HL-60 (cell line): Measurements from ENCODE around the gene ANKS6.
A peak's percentile ranks its signal among the peaks of the same experiment; 100 is the strongest.

Source experiments
- DNase-seq, 2 experiments: peaks; one replicate each; pipeline ENCODE4 v3.0.0-alpha.2; 2010 to 2020; ENCODE audit warnings: low read depth in 1 of 2, low spot score in 1 of 2
- H3K27ac ChIP-seq: fragments of 250-450 bp; sonication (Bioruptor Pico); replicated peaks from 2 replicates; pipeline ENCODE4 v1.5.1; 2020; ENCODE audit warnings: mild to moderate bottlenecking, moderate library complexity
- H3K27me3 ChIP-seq: fragments of 250-450 bp; sonication (Bioruptor Pico); 2 replicates; pipeline ENCODE4 v1.5.1; 2021; ENCODE audit warnings: mild to moderate bottlenecking, moderate library complexity; ENCODE audit not compliant: insufficient read depth, poor library complexity, severe bottlenecking
- H3K4me3 ChIP-seq: replicated peaks from 2 replicates; pipeline ENCODE4 v1.5.1; 2011; ENCODE audit warnings: mild to moderate bottlenecking, control low read depth, low read length; ENCODE audit not compliant: insufficient read depth
- GABPA ChIP-seq: IDR thresholded peaks from 2 replicates; pipeline ENCODE4 v1.6.1; 2012; ENCODE audit warnings: low read depth
- POLR2AphosphoS5 ChIP-seq: IDR thresholded peaks from 2 replicates; pipeline ENCODE4 v1.6.1; 2012; ENCODE audit warnings: low read depth
- REST ChIP-seq: IDR thresholded peaks from 2 replicates; pipeline ENCODE4 v1.6.1; 2012; ENCODE audit warnings: low read depth; ENCODE audit not compliant: insufficient replicate concordance
- SPI1 ChIP-seq: IDR thresholded peaks from 2 replicates; pipeline ENCODE4 v1.6.1; 2012; ENCODE audit warnings: low read depth, mild to moderate bottlenecking, borderline replicate concordance
- TF ChIP-seq, protein P1 (sequence below): IDR thresholded peaks from one replicate; pipeline ENCODE4 v1.5.1; 2011; ENCODE audit warnings: low read length, control low read depth, inconsistent platforms; ENCODE audit not compliant: insufficient read depth

The ANKS6 gene

DNA sequence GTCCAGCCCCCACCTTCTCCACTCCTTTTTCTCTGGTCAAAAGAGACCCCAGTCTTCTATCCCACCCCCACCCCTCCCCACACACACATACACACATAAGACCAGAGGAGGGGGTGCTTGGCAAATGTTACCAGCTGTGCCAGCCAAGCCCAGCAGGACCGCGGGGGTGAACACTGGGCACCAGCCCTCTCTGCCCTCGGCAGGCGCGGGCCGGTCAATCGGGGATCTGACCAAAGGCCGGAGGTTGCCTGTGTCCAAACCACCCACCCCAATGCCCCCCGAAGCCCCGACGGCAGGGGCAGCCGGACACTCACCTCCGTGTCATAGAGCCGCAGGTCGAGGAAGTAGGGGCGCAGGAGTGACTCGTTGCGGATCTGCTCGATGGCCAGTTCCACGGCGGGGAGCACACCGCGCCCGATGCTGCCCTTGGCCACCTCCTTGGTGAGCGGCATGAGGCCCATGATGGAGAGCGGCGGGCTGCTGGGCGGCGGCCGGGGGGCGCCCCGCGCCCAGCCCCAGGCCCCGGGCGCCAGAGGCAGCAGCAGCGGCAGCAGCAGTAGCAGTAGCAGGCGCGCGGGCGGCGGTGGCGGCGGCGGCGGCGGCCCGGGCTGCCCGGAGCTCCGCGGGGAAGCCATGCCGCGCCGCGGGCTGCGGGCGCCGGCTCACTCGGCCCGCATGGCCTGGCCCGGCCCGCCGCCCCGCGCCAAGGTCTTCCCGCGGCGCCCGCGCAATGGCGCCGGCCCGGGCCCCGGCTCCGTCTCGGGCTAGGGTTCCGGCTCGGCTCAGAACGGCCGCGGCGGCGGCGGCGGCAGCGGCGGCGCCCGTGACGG lies 88.0 kb downstream of the ANKS6 start:
- peak overlapping the region; percentile 17; the same call in 1 of the 2 replicates for H3K4me3 ChIP-seq
- H3K27ac ChIP-seq: no peak overlapping the region
- peaks cover 38% of the 10 kb centered on the region for H3K27me3 ChIP-seq
- no peak for TF ChIP-seq REST
- TF ChIP-seq SPI1: no peak
- DNase-seq: no peak

GRCh38 chr9:98707166-98708102 lies 88.9 kb downstream of the ANKS6 start:
- Histone ChIP-seq H3K27ac (no peak overlapping the region), H3K27me3 (peaks cover 40% of the 10 kb centered on the region), H3K4me3 (no peak overlapping the region)
- peak; percentile 12 to 47 for DNase-seq
- TF ChIP-seq GABPA: no peak
- TF ChIP-seq, protein P1, sequence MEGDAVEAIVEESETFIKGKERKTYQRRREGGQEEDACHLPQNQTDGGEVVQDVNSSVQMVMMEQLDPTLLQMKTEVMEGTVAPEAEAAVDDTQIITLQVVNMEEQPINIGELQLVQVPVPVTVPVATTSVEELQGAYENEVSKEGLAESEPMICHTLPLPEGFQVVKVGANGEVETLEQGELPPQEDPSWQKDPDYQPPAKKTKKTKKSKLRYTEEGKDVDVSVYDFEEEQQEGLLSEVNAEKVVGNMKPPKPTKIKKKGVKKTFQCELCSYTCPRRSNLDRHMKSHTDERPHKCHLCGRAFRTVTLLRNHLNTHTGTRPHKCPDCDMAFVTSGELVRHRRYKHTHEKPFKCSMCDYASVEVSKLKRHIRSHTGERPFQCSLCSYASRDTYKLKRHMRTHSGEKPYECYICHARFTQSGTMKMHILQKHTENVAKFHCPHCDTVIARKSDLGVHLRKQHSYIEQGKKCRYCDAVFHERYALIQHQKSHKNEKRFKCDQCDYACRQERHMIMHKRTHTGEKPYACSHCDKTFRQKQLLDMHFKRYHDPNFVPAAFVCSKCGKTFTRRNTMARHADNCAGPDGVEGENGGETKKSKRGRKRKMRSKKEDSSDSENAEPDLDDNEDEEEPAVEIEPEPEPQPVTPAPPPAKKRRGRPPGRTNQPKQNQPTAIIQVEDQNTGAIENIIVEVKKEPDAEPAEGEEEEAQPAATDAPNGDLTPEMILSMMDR: peak; percentile 12

GRCh38 chr9:98706651-98707165 lies 89.6 kb downstream of the ANKS6 start:
- no peak overlapping the region for H3K4me3 ChIP-seq
- H3K27me3 ChIP-seq: peaks cover 40% of the 10 kb centered on the region
- no peak overlapping the region for H3K27ac ChIP-seq
- no peak for TF ChIP-seq REST
- TF ChIP-seq GABPA: no peak
- TF ChIP-seq SPI1: no peak
- TF ChIP-seq POLR2AphosphoS5: no peak
- TF ChIP-seq, protein P1: no peak
- peak in 1 of 2 experiments; percentile 7 for DNase-seq

DNA sequence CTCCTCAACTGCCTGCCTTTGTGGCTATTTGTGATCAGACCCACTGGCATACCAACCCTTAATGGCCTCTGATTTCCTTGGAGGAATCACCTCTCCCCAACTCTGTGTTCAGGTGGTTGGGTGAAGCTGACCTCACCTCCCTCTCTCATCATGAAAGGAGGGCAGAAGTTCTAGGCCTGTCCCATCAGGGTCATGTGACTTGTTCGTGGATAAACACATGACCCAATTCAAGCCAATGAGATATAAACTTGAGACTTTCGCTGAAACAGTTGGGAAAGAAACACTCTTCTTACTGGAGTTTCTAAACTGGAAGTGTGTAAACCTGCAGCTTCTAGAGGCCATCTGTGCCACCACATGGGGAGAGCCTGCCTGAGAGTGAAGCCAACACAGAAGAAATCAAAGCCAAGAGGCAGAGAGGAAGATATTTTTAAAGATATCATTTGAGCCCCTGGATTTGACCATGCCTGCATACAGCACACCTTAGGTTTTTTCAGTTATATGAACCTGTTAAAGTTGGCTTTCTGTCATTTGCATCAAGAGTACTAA lies 93.4 kb downstream of the ANKS6 start:
- Histone ChIP-seq H3K4me3 (no peak overlapping the region), H3K27me3 (peaks cover 25% of the 10 kb centered on the region), H3K27ac (no peak overlapping the region)
- no peak for DNase-seq
- TF ChIP-seq, protein P1: no peak
